SK-N-SH (cell line): ENCODE results near the gene HSP90AA1. TPM values are rescaled to one million over a fixed set of nuclear protein-coding genes. Genes with fewer than 3 reads are reported as not detected.

Experiments
- CTCF ChIA-PET: fragments of 300-600, 350-600 bp; formaldehyde crosslinking; extraction: SDS; loops from one replicate; lab custom pipeline; 2021; lab: Yijun Ruan, JAX
- POLR2A ChIA-PET: fragments of 350-600 bp; sonication (Branson Sonifier 250); formaldehyde crosslinking; extraction: SDS; loops from one replicate; lab custom pipeline; 2020; ENCODE audit warnings: antibody characterized with exemption, inconsistent platforms; lab: Yijun Ruan, JAX
- DNase-seq: peaks from one replicate; pipeline ENCODE4 v3.0.0; 2012
- H2AFZ ChIP-seq: fragments of 200-600 bp; sonication (generic); 2 replicates; pipeline ENCODE4 v1.8.1; 2016; ENCODE audit warnings: antibody characterized with exemption, mild to moderate bottlenecking, low read depth
- H3F3A ChIP-seq: fragments of 200-600 bp; sonication (generic); replicated peaks from 2 replicates; pipeline ENCODE3; 2016; ENCODE audit warnings: antibody characterized with exemption, mild to moderate bottlenecking; ENCODE audit not compliant: insufficient read depth
- H3K27ac ChIP-seq, 2 experiments: fragments of 200-500 bp in 1 of 2; fragments of 200-600 bp in 1 of 2; sonication (Bioruptor generic) in 1 of 2; sonication (generic), shearing (Covaris generic) in 1 of 2; 2 replicates each; pipeline versions ENCODE4 v1.5.1 to v1.6.1; 2014 to 2016; ENCODE audit warnings: low read depth in 2 of 2, inconsistent platforms in 1 of 2, low read length in 1 of 2, mild to moderate bottlenecking in 1 of 2, mixed read lengths in 1 of 2
- H3K27me3 ChIP-seq: fragments of 200-600 bp; sonication (generic), shearing (Covaris generic); 2 replicates; pipeline ENCODE4 v1.6.1; 2016; ENCODE audit warnings: mixed run types; ENCODE audit not compliant: insufficient read depth
- H3K36me3 ChIP-seq, 2 experiments: fragments of 200-500 bp in 1 of 2; fragments of 200-600 bp in 1 of 2; sonication (Bioruptor generic) in 1 of 2; sonication (generic) in 1 of 2; replicated peaks in 1 of 2; 2 replicates each; pipeline versions ENCODE3 to v1.5.1; 2014 to 2016; ENCODE audit warnings: low read length in 1 of 2, mild to moderate bottlenecking in 1 of 2; ENCODE audit not compliant: insufficient read depth in 2 of 2, control insufficient read depth in 1 of 2
- H3K4me1 ChIP-seq, 2 experiments: fragments of 200-500 bp in 1 of 2; fragments of 200-600 bp in 1 of 2; sonication (Bioruptor generic) in 1 of 2; sonication (generic), shearing (Covaris generic) in 1 of 2; 2 replicates each; pipeline versions ENCODE4 v1.5.1 to v1.6.1; 2014 to 2016; ENCODE audit warnings: low read depth in 1 of 2, low read length in 1 of 2, mixed run types in 1 of 2; ENCODE audit not compliant: insufficient read depth in 2 of 2, control insufficient read depth in 1 of 2
- H3K4me2 ChIP-seq: fragments of 200-600 bp; sonication (generic), shearing (Covaris generic); 2 replicates; pipeline ENCODE4 v1.6.1; 2017; ENCODE audit warnings: mixed run types
- H3K4me3 ChIP-seq, 2 experiments: fragments of 200-500 bp in 1 of 2; fragments of 200-600 bp in 1 of 2; sonication (Bioruptor generic) in 1 of 2; sonication (generic), shearing (Covaris generic) in 1 of 2; 2 replicates each; pipeline versions ENCODE4 v1.5.1 to v1.8.1; 2014 to 2016; ENCODE audit warnings: low read depth in 2 of 2, inconsistent platforms in 1 of 2, low read length in 1 of 2, mild to moderate bottlenecking in 1 of 2, mixed read lengths in 1 of 2, moderate library complexity in 1 of 2
- H3K79me2 ChIP-seq: fragments of 200-600 bp; sonication (generic); 2 replicates; pipeline ENCODE4 v1.8.1; 2017; ENCODE audit warnings: mild to moderate bottlenecking; ENCODE audit not compliant: insufficient read depth
- H3K9ac ChIP-seq: fragments of 200-600 bp; sonication (generic); 2 replicates; pipeline ENCODE4 v1.6.1; 2017; ENCODE audit warnings: mixed run types
- H3K9me2 ChIP-seq: fragments of 200-600 bp; sonication (generic); 2 replicates; pipeline ENCODE4 v1.6.1; 2017; ENCODE audit warnings: mixed run types
- H3K9me3 ChIP-seq: fragments of 200-600 bp; sonication (generic); 2 replicates; pipeline ENCODE4 v1.6.1; 2017; ENCODE audit warnings: mixed run types, mild to moderate bottlenecking, moderate library complexity
- H4K20me1 ChIP-seq: fragments of 200-600 bp; sonication (generic); 2 replicates; pipeline ENCODE4 v1.6.1; 2017; ENCODE audit warnings: mild to moderate bottlenecking, mixed run types; ENCODE audit not compliant: insufficient read depth
- EP300 ChIP-seq, 2 experiments: IDR thresholded peaks; 2 replicates each; pipeline versions ENCODE4 v1.4.0 to v1.6.1; 2012; ENCODE audit warnings: borderline replicate concordance in 1 of 2, low read depth in 1 of 2, low read length in 1 of 2
- EZH2phosphoT487 ChIP-seq: fragments of 200-600 bp; sonication (generic); IDR thresholded peaks from 2 replicates; pipeline ENCODE4 v1.6.1; 2017; ENCODE audit warnings: low read depth, mixed run types, mild to moderate bottlenecking, antibody characterized with exemption, moderate library complexity, borderline replicate concordance
- FOSL2 ChIP-seq: IDR thresholded peaks from 2 replicates; pipeline ENCODE4 v1.4.0; 2012; ENCODE audit warnings: low read depth, mild to moderate bottlenecking, moderate library complexity, borderline replicate concordance
- GABPA ChIP-seq: IDR thresholded peaks from 2 replicates; pipeline ENCODE4 v1.4.0; 2012; ENCODE audit warnings: low read depth, mild to moderate bottlenecking
- JUND ChIP-seq: IDR thresholded peaks from 2 replicates; pipeline ENCODE4 v1.4.0; 2012
- MXI1 ChIP-seq: IDR thresholded peaks from 2 replicates; pipeline ENCODE4 v1.6.1; 2012; ENCODE audit warnings: mild to moderate bottlenecking, low read depth, low read length, improper control_type of control experiment
- NFIC ChIP-seq: IDR thresholded peaks from 2 replicates; pipeline ENCODE4 v1.4.0; 2012; ENCODE audit warnings: borderline replicate concordance
- NRF1 ChIP-seq: IDR thresholded peaks from 2 replicates; pipeline ENCODE4 v1.6.1; 2012; ENCODE audit warnings: low read depth, mild to moderate bottlenecking, low read length
- PBX3 ChIP-seq: IDR thresholded peaks from 2 replicates; pipeline ENCODE4; 2012
- POLR2AphosphoS5 ChIP-seq: IDR thresholded peaks from 2 replicates; pipeline ENCODE4 v1.6.1; 2012; ENCODE audit warnings: low read depth, low read length
- REST ChIP-seq: IDR thresholded peaks from 2 replicates; pipeline ENCODE4 v1.6.1; 2012; ENCODE audit warnings: mild to moderate bottlenecking, low read depth, low read length, moderate library complexity
- RXRA ChIP-seq: IDR thresholded peaks from 2 replicates; pipeline ENCODE4 v1.4.0; 2012; ENCODE audit warnings: low read depth, mild to moderate bottlenecking, borderline replicate concordance
- TCF12 ChIP-seq: IDR thresholded peaks from 2 replicates; pipeline ENCODE4 v1.4.0; 2012
- TEAD4 ChIP-seq: IDR thresholded peaks from 2 replicates; pipeline ENCODE4 v1.4.0; 2012; ENCODE audit warnings: mild to moderate bottlenecking, borderline replicate concordance; ENCODE audit not compliant: insufficient read depth
- USF1 ChIP-seq: IDR thresholded peaks from 2 replicates; pipeline ENCODE4 v1.4.0; 2012; ENCODE audit warnings: low read depth, borderline replicate concordance
- YY1 ChIP-seq: IDR thresholded peaks from 2 replicates; pipeline ENCODE4 v1.4.0; 2012; ENCODE audit warnings: low read depth, mild to moderate bottlenecking
- WGBS: methylation state at CpG from one replicate; pipeline ENCODE4 v1.1.6; 2017; ENCODE audit warnings: low lambda C conversion rate; 5-methylcytosine and 5-hydroxymethylcytosine counted together
- polyA plus RNA-seq, 3 experiments: library from polyadenylated mRNA; depleted of rRNA; stranded (reverse); fragments of >200 nt; gene quantifications; 2 replicates each; pipeline ENCODE4 v1.2.3, GENCODE V29; 2012
- TF ChIP-seq, protein P1 (sequence below): fragments of 200-600 bp; sonication (generic); IDR thresholded peaks from 2 replicates; pipeline ENCODE4 v1.6.1; 2017; ENCODE audit warnings: antibody characterized with exemption, mild to moderate bottlenecking, moderate library complexity
- TF ChIP-seq, protein P2 (sequence below): fragments of 150-350 bp; IDR thresholded peaks from 2 replicates; pipeline ENCODE4 v1.6.1; 2016; ENCODE audit warnings: mild to moderate bottlenecking, low read depth, low read length

The HSP90AA1 gene
- polyA plus RNA-seq, 1 of the 3 experiments (the other 2 are of a cell fraction), result 269 TPM

DNA sequence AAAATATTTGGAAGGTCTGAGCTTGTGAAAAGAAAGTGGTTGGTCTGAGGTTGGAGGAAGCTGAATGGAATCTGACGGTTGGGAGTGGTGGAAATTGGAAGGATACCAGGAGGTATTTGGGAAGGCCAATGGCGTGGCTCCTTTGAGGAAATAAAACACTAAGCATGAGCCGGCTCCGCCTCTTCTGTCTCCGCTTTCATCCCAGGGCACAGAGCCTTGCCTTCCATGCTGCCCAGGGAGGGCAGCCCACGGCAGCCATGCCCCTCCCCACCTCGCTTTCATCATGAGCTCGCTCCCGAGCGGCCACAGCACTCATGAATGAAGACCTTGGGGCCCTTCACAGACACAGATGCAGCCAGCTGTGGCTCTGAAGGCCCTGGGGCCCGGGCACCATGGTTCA, 36.2 kb downstream of the HSP90AA1 start (continued):
- TF ChIP-seq, protein P1, sequence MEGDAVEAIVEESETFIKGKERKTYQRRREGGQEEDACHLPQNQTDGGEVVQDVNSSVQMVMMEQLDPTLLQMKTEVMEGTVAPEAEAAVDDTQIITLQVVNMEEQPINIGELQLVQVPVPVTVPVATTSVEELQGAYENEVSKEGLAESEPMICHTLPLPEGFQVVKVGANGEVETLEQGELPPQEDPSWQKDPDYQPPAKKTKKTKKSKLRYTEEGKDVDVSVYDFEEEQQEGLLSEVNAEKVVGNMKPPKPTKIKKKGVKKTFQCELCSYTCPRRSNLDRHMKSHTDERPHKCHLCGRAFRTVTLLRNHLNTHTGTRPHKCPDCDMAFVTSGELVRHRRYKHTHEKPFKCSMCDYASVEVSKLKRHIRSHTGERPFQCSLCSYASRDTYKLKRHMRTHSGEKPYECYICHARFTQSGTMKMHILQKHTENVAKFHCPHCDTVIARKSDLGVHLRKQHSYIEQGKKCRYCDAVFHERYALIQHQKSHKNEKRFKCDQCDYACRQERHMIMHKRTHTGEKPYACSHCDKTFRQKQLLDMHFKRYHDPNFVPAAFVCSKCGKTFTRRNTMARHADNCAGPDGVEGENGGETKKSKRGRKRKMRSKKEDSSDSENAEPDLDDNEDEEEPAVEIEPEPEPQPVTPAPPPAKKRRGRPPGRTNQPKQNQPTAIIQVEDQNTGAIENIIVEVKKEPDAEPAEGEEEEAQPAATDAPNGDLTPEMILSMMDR, result no peak
- TF ChIP-seq PBX3 (no peak), JUND (no peak), EZH2phosphoT487 (no peak), RXRA (no peak), TCF12 (no peak)

GRCh38 chr14:102050026-102050405, 36.8 kb downstream of the HSP90AA1 start:
- CTCF ChIA-PET, result interaction anchor here (0.6 to 1.9 kb wide), 5 partner anchors 36 to 343 kb away, joined by 3 to 8 read pairs (median 4); no protein-coding TSS in a partner anchor
- 98% methylated on average over 5 of the region's 12 CpGs for WGBS
- Histone ChIP-seq H3K4me1 (no peaks in the 10 kb centered on the region), H3K79me2 (no peaks in the 10 kb centered on the region), H4K20me1 (no peaks in the 10 kb centered on the region), H3K9ac (no peak overlapping the region), H3K4me3 (no peak overlapping the region), H3K9me3 (no peaks in the 10 kb centered on the region), H3K27me3 (no peaks in the 10 kb centered on the region), H2AFZ (no peak overlapping the region), H3F3A (peaks cover 9% of the 10 kb centered on the region), H3K36me3 (peaks cover 39 to 46% of the 10 kb centered on the region in 2 experiments), H3K9me2 (no peaks in the 10 kb centered on the region), H3K4me2 (no peak overlapping the region), H3K27ac (no peak overlapping the region)
- POLR2A ChIA-PET, result no interaction called here
- TF ChIP-seq MXI1 (no peak), NFIC (no peak), RXRA (no peak), TEAD4 (no peak), EP300 (IDR thresholded peaks at IDR 0.05; ENCODE audit: borderline replicate concordance in 1 of 2, low read depth in 1 of 2, low read length in 1 of 2) (no peak), GABPA (no peak), PBX3 (no peak), REST (no peak), NRF1 (no peak), YY1 (no peak), POLR2AphosphoS5 (no peak), USF1 (no peak), FOSL2 (no peak)
- TF ChIP-seq, protein P2, sequence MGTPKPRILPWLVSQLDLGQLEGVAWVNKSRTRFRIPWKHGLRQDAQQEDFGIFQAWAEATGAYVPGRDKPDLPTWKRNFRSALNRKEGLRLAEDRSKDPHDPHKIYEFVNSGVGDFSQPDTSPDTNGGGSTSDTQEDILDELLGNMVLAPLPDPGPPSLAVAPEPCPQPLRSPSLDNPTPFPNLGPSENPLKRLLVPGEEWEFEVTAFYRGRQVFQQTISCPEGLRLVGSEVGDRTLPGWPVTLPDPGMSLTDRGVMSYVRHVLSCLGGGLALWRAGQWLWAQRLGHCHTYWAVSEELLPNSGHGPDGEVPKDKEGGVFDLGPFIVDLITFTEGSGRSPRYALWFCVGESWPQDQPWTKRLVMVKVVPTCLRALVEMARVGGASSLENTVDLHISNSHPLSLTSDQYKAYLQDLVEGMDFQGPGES, result no peak
- TF ChIP-seq, protein P1, result no peak
- DNase-seq, result no peak
